GM18870 (cell line): ENCODE measurements around the gene COL8A2.

ENCODE experiments used
- ATAC-seq: cut with Tn5 transposase; IDR thresholded peaks from one replicate; pipeline ENCODE4 v1.9.1; 2021; ENCODE audit warnings: moderate library complexity; ENCODE audit not compliant: unreplicated experiment

The COL8A2 gene

GRCh38 chr1:36092798-36093185 is 32.2 kb downstream of the COL8A2 start:
- ATAC-seq: no peak

DNA sequence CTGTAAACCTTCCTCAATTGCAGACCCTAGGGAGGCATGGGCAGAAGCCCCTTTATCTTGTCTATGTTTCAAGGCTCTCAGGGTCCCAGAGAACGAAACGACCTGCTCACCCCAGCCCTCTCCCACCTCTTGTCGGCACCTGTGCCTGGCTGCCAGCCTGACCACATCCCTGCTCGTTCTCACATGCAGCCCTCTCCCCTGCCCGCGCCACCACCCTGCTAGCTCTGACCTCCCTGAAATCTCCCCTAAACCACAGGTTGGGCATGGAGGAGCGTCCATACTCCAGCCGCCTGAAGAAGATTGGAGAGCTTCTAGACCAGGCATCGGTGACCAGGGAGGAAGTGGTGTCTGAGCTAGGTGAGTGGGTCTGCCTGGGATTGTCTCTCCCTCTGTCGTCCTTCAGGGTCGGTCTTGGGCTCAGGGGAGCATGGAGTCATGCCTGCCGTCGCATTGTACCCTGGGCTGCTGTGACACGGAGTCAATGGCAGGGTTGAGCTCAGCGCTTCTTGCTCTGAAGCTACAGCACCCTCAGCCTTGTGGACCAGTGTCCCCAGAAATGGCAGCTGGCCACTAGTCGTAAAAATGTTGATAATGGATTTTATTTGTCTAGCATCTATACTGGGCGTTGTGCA is 32.7 kb downstream of the COL8A2 start:
- no peak for ATAC-seq

DNA sequence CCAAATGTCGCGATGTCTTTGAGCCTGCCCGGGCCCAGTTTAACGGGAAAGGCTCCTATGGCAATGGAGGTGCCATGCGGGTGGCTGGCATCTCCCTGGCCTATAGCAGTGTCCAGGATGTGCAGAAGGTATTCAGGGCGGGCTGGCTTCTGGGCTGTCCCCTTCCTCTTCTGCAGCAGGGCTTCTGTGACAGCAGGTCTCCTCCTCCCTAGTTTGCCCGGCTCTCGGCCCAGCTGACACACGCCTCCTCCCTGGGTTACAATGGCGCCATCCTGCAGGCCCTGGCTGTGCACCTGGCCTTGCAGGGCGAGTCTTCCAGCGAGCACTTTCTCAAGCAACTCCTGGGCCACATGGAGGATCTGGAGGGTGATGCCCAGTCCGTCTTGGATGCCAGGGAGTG is 33.3 kb downstream of the COL8A2 start:
- ATAC-seq: no peak

GRCh38 chr1:36091141-36091540 is 33.9 kb downstream of the COL8A2 start:
- no peak for ATAC-seq

DNA sequence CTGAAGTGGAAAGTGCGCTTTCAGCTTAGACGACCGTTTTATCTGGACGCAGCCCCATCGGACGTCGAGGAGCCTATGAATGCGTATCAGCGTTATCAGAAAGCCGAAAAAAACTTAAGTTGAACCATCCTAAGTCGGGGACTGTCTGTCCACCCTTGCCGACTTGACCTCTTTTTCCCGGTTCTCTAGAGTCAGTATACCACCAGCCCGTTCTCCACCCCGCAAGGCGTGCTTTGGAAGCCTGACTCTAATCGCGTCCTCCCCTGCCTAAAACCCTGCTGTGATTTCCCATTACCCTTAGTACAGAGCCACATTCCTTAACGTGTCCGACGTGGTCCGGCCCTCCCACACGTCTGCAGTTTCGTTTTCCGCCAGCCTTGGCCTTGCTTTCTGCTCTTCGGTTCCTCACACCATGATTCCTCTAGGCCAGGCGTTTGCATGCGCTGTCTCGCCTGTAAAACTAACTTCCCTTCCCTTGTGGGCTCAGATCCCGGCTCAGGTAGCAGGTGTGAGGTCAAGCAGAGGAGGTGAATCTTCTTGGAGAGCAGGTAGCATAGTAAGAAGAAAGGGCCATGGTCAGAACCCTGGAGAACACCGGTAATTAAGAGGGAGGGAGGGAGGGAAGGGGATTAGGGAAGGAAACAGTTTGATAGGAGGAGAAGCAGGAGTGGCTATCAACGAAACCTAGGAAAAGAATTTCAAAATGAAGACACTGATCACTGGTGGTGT is 35.5 kb downstream of the COL8A2 start:
- no peak for ATAC-seq

DNA sequence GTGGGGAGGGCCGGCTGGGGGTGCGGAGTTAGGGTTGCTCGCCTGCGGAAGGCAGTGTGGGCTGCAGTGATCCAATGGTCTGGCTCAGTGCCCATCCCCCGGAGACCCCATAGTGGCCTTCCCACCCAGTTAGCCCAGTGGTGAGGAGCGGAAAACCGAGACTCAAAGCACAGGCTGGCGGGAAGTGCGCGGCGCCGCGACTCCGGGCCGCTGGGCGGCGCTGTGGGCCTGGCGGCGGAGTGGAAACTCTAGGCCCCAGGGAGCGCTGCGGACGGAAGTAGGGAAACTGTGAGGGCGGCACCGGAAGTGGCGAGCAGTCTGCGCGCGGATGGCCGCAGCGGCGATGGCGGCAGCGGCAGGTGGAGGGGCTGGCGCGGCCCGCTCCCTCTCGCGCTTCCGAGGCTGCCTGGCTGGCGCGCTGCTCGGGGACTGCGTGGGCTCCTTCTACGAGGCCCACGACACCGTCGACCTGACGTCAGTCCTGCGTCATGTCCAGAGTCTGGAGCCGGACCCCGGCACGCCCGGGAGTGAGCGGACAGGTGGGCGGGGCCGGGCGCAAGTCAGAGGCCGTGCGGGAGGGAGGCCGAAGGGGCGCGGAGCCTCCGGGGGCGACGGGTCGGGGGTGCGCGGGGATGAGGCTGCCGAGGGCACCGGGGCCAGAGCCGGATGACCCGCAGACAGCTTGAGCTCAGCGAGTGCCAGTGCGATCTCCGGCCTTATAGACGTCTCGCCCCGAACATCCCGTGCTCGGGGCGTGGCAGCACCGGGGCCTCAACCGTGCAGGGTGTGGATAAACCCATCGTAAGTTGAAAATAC is 36.2 kb downstream of the COL8A2 start, which contains the start of gene ADPRS:
TSS of gene ADPRS (plus strand) at position 316 of the 816 bp plus-strand sequence. CDS start at position 329, 13 bp downstream.
- peak; percentile 70 for ATAC-seq

DNA sequence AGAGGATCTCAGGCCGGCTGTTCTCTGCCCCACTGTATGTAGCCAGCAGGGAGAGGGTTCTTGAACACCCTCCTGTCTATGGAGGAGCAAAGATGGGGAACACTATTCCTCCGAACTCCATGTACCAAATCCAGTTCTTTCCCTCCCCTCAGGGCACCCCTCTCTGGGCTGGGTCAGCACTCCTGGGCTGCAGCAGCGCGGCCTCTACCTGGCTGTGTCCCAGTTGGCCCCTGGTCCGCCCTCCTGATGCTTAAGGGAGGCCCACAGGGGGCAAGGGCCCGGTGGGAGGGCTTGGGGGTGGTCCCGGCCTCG is 36.8 kb downstream of the COL8A2 start:
- no peak for ATAC-seq

DNA sequence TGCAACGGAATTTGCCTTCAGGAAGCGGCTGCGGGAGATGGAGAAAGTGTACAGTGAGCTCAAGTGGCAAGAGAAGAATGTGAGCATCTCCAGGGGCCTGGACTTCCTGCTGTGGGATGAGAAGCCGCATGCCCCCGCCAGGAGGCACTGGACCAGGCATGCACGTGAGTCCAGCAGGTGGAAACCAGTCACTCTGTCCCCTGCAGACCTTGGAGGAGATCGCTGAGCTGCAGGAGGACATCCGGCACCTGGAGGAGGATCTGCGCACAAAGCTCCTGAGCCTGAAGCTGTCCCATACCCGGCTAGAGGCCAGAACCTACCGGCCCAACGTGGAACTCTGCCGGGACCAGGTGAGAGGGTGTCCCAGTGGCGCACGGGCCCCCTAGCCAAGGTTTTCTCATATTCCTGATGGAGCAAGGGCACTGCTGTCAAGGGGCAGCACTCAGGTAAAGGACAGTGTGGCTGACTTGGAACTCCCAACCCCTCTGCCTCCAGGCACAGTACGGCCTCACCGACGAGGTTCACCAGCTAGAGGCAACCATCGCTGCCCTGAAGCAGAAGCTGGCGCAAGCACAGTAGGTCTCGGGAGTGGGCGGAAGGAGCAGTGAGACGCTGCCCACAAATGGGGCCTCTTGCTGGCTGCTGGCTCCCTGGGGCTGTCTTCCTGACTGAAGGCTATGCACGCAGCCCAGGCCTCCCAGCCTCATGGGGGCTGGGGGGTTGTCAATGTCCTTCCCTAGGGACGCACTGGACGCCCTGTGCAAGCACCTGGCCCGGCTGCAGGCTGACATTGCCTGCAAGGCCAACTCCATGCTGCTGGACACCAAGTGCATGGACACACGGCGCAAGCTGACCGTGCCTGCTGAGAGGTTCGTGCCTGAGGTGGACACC is 37.5 kb downstream of the COL8A2 start:
- no peak for ATAC-seq

- no peak for ATAC-seq
These were observed 38.3 kb downstream of the COL8A2 start for GRCh38 chr1:36086529-36087232.

GRCh38 chr1:36085686-36086526 is 39.1 kb downstream of the COL8A2 start:
- no peak for ATAC-seq

DNA sequence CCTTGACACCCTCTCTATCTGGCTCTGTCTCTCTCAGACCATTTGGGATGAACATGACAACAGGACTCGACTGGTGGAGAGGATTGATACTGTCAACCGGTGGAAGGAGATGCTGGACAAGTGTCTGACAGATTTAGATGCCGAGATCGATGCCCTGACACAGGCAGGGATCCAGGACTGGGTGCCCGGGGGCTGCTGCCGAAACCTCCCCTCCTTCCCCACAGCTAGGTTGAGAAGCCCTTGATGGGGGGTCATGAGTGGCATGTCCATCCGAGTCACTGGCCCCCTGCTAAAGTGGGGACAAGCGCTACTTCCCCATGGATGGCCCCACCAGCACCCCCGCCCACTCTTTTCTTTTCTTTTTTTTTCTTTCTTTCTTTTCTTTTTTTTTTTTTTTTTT is 39.9 kb downstream of the COL8A2 start:
- ATAC-seq: no peak

- ATAC-seq: no peak
These were observed 40.4 kb downstream of the COL8A2 start for GRCh38 chr1:36084497-36085115.

DNA sequence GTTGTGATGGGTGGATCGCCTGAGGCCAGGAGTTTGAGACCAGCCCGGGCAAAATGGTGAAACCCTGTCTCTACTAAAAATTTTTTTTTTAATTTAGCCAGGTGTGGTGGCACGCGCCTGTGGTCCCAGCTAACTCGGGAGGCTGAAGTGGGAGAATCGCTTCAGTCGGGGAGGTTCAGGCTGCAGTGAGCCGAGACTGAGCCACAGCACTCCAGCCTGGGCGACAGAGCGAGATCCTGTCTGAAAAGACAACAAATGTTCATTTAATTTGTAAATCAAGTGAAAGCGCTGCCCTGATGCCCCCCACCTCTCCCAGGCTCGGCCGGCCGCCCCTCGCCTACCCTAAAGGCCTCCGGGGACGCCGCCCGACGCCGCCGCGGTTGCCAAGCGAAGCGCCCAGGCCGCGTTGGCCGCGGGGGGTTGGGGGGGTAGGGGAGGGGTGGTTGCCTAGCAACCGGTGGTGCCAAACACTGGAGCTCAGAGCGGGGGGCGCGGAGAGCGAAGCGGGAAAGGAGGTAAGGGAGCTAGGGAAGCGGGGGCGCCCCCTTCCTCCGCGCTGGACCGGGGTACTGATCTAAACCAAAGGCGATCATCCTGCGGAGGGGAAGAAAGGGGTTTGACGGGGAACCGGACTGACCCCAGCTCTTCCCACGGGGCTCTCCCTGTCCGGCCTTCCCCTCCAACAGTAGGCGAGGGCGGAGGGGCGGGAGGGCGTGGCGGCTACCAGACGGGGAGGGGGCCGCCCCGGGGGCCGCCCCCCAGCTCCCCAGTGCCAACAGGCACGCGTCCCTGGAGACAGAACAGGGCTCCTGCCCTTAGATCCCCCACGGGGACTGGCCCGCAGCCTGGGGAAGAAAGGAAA is 41.2 kb downstream of the COL8A2 start, which contains the start of gene TEKT2:
TSS of gene TEKT2 (plus strand) at position 460 of the 862 bp plus-strand sequence. CDS start 828 bp downstream, outside the sequence.
- no peak for ATAC-seq

GRCh38 chr1:36083219-36083618 is 41.8 kb downstream of the COL8A2 start:
- no peak for ATAC-seq

GRCh38 chr1:36081926-36082485 is 43.0 kb downstream of the COL8A2 start:
- ATAC-seq: no peak

DNA sequence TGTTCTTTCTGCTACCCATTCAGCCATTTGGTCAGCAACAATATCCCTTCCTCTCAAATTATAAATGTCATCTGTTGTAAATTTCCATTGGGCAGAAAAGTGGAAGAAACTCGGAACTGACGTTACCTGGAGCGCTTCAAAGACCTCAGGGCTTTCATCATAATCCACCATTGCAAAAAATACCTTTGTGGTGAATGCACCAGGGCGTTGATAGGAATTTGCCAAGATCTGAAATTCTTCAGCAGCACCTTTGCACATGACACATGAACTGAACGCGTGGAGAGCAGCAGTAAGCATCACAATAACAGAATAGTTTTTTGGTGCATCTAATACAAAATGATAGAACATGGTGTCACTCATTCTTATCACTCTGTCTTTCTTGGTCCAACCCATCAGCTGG is 44.2 kb downstream of the COL8A2 start:
- ATAC-seq: no peak

GRCh38 chr1:36080236-36080635 is 44.8 kb downstream of the COL8A2 start:
- no peak for ATAC-seq
